ENCODE data around the gene PRKCA. TPM values are rescaled to one million over a fixed set of nuclear protein-coding genes. Genes with fewer than 3 reads are reported as not detected.

PRKCA gene
- total and polyA plus RNA-seq, 9 donors = 9.1 to 67.6 (median 37.2) TPM

DNA sequence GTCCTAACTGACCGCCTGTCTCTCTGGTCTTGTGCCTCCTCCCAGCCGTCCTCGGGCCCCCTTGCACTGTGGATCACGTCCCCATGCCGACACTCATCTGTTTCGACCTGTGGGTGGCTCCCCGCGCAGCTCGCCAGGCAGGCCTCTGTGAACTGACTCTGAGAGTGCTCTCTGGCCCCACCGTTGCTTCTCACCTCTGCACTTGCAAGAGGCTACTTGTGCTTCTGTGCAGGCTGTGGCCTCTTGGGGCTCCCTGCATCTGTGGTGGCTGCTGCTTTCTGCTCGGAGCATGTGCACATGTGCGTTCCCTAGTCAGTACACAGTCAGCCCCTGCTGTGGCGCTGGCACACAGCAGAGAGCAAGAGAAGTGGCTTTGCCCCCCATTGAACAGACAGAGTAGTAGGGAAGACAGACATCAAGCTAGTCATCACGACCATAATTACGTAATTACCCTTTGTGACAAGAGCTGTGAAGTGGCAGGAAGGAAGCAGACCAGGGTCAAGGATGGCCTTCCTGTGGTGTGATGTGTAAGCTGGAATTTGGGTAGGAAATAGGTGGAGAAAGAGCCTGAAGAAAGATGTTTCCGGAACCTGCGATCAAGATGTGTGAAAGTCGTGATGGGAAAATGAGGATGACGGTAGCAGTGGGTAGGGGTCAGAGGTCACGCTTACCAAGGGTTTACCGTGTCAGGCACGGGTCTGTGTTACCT is 276.5 kb downstream of the PRKCA start:
- TF ChIP-seq EP300 (IDR thresholded peaks at IDR 0.05) (no peak), POLR2A (IDR thresholded peaks at IDR 0.05) (no peak)
- TF ChIP-seq, protein P1, sequence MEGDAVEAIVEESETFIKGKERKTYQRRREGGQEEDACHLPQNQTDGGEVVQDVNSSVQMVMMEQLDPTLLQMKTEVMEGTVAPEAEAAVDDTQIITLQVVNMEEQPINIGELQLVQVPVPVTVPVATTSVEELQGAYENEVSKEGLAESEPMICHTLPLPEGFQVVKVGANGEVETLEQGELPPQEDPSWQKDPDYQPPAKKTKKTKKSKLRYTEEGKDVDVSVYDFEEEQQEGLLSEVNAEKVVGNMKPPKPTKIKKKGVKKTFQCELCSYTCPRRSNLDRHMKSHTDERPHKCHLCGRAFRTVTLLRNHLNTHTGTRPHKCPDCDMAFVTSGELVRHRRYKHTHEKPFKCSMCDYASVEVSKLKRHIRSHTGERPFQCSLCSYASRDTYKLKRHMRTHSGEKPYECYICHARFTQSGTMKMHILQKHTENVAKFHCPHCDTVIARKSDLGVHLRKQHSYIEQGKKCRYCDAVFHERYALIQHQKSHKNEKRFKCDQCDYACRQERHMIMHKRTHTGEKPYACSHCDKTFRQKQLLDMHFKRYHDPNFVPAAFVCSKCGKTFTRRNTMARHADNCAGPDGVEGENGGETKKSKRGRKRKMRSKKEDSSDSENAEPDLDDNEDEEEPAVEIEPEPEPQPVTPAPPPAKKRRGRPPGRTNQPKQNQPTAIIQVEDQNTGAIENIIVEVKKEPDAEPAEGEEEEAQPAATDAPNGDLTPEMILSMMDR (IDR thresholded peaks at IDR 0.05) = no peak

DNA sequence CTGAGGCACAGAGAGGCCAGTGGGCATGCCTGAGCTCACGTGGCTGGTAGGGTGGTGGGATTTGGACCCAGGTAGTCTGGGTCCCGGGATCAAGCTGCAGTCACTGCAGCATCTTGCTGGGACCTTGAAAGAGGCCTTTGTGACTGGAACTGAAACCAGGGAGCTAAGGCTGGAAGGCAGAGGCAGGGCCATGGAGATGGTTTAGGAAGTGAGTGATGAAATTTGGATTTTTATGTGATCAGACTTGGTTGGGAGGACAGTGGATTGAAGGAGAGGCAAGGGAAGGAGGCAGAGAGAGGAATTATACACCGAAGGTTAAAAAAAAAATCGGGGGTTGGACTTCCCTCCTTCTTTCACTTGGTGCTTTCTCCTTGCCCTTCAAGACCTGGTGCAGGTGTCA is 277.1 kb downstream of the PRKCA start:
- Histone ChIP-seq H3K27me3 (no peaks in the 10 kb centered on the region), H3K9me3 (no peaks in the 10 kb centered on the region), H3K4me3 (no peak overlapping the region), H3K27ac (peak overlapping the region in 1 of 2 donors; percentile 27), H3K36me3 (no peaks in the 10 kb centered on the region), H3K4me1 (ENCODE audit: insufficient read depth) (peaks cover 18% of the 10 kb centered on the region)
- intact Hi-C loops (cut with DNase I) = no loop called here
- WGBS, 3 donors = 74 to 82% (median 75%) methylated on average over 4 of the region's 4 CpGs
- DNase-seq = no peak
- TF ChIP-seq, protein P1 (IDR thresholded peaks at IDR 0.05) = no peak
- TF ChIP-seq POLR2A (IDR thresholded peaks at IDR 0.05) (no peak), EP300 (IDR thresholded peaks at IDR 0.05) (no peak)

More for the DNA sequence above, 276.5 kb downstream of the PRKCA start:
- H3K27me3 ChIP-seq = no peaks in the 10 kb centered on the region
- H3K4me3 ChIP-seq = no peak overlapping the region
- H3K9me3 ChIP-seq = no peaks in the 10 kb centered on the region
- intact Hi-C loops (cut with DNase I) = no loop called here
- H3K27ac ChIP-seq = peak overlapping the region in 1 of 2 donors; percentile 27
- H3K36me3 ChIP-seq = no peaks in the 10 kb centered on the region
- WGBS, 3 donors = 83 to 90% (median 85%) methylated on average over 22 of the region's 22 CpGs
- H3K4me1 ChIP-seq (ENCODE audit: insufficient read depth) = peaks cover 18% of the 10 kb centered on the region
- DNase-seq = no peak

DNA sequence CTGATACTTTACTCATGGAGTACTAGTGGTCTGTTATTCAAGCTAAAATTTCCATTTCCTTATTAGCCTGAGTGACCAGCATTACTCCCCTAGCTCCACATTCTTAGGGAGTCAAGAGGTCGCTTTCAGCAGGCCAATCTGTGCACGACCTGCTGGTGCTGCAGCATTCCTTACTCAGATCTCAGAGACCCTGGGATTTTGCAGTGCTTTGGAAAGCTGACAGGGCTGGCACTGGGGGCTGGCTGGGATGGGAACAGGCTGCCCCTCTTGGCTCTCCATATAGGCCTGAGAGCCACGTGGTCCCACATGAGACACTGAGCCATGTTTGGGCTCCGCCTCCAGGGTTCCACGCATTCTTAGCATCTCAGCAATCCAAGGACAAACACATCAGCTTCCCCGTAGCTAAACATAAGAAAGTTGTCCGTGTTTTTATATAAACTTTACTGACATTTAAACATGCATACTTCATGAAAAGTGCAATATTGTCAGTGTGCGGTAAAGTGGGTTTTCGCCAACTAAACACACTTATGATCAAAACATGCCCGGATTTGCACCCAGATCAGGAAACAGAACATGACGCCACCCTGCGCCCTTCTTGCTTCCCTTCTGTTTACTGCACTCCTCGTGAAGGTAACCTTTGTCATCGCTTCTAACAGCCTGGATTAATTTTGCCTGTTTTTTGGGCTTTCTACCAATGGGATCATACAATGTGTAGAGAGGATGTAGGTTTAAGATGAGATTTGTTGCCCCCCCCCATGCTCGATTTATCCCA is 278.0 kb downstream of the PRKCA start:
- Histone ChIP-seq H3K36me3 (no peaks in the 10 kb centered on the region), H3K9me3 (no peaks in the 10 kb centered on the region), H3K27ac (peak overlapping the region in 1 of 2 donors; percentile 27), H3K4me1 (ENCODE audit: insufficient read depth) (peaks cover 18% of the 10 kb centered on the region), H3K4me3 (no peak overlapping the region), H3K27me3 (no peaks in the 10 kb centered on the region)
- 13 to 23% (median 15%) methylated on average over 15 of the region's 15 CpGs for WGBS, 3 donors
- no peak for TF ChIP-seq POLR2A (IDR thresholded peaks at IDR 0.05)
- no peak for TF ChIP-seq EP300 (IDR thresholded peaks at IDR 0.05)
- TF ChIP-seq, protein P1 (IDR thresholded peaks at IDR 0.05) = no peak
- DNase-seq = peak; percentile 71 to 92 (median 83)
- intact Hi-C loops (cut with DNase I) = no loop called here

DNA sequence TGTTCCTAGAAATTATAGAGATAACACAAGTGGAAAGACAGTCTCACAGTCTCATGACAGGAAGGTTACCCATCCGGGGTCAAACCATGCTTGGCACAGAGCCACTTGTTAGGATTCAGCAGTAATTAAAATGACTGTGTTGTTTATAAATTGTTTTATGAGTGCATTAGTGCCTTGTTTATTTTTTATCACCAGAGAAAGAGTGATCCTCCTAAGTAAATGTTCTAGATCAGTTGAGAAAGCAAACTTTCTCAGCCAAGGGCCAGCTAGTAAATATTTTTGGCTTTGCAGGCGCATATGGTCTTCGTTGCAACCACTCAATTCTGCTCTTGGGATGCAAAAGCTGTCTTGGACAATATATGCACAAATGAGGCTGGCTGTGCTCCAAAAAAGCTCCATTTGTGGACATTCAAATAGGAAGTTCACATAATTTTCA is 278.6 kb downstream of the PRKCA start:
- peaks cover 18% of the 10 kb centered on the region for H3K4me1 ChIP-seq (ENCODE audit: insufficient read depth)
- no peaks in the 10 kb centered on the region for H3K9me3 ChIP-seq
- TF ChIP-seq POLR2A (IDR thresholded peaks at IDR 0.05) (no peak), EP300 (IDR thresholded peaks at IDR 0.05) (no peak)
- TF ChIP-seq, protein P1 (IDR thresholded peaks at IDR 0.05) = no peak
- DNase-seq = peak in 4 of 5 donors; percentile 31 to 50 (median 42)
- 16 to 40% (median 36%) methylated on average over 3 of the region's 3 CpGs for WGBS, 3 donors
- peak overlapping the region in 1 of 2 donors; percentile 27 for H3K27ac ChIP-seq
- intact Hi-C loops (cut with DNase I) = no loop called here
- H3K27me3 ChIP-seq = no peaks in the 10 kb centered on the region
- H3K4me3 ChIP-seq = no peak overlapping the region
- no peaks in the 10 kb centered on the region for H3K36me3 ChIP-seq

All from ovary (tissue), 9 donors.